HG03103 (cell line): ENCODE data around the gene PPIL4.
"Not testable (repeated sequence)": the region's sequence is repeated elsewhere in the genome, so short reads cannot be mapped to it uniquely, and the experiment has no call there.

Source experiments
- ATAC-seq: cut with Tn5 transposase; IDR thresholded peaks from one replicate; pipeline ENCODE4 v1.9.1; 2021; ENCODE audit warnings: low read depth; ENCODE audit not compliant: unreplicated experiment

PPIL4 gene

DNA sequence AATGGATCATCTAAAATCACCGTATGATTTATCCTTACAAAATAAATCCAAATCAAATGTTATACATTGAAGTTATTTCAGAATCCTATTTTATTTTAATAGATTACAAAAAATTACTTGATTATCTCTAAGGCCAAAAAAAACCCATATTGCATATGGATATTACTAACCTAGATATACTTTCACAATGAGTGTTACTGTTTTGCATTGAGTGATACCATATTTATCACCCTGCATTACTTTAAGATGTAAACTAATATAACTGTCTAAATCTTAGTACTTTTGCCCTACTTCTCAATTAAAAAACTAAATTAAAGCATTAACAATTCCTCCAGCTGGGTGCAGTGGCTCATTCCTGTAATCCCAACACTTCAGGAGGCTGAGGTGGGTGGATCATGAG, 11.1 kb downstream of the PPIL4 start:
- ATAC-seq: no peak

DNA sequence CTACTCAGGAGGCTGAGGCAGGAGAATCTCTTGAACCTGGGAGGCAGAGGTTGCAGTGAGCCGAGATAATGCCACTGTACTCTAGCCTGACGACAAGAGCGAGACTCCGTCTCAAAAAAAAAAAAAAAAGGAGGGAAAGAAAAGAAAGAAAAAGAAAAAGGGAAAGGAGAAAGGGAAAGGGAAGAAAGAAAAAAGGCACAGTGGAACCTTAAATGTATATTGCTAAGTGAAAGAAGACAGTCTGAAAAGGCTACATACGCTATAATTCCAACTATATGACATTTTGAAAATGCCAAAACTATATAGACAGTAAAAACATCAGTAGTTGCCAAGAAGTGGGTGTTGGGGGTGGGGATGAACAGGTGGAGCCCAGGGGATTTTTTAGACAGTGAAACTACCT, 16.2 kb downstream of the PPIL4 start:
- ATAC-seq: no peak

DNA sequence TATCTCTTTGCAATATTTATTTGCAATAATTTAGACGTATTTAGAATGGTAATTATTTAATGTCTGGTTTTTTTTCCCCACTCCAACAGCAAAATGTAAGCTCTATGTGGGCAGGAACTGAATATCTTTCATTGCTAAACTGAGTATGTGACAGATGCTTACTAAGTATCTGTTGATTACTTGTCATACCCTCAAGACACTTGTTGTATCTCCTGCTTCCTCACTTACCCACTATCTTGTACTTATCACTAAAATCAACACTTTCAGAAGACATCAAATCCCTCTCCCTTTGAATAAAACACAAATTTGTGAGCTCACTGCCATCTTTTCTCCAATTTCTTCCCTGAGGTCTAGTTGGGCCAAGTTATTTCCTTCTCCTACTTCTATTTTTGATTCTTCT, 30.3 kb downstream of the PPIL4 start:
- ATAC-seq: no peak

DNA sequence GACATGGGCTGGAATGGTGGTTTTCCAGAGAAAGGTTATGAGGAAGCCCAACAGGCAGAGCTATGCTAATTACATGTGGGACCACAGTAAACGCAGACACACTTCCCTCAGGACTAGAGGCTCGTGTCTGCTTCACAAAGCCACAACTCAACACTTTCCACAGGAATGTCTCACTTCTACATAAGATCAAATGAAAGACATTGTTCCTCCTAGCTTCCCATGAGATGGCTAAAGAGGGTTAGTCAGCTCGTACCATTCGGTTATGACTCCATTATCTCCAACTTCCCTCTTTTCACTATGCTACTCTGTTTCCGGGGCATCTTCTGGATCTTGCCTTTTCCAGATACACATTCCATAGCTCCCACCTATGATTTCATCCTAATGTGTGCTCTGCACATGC, 31.9 kb downstream of the PPIL4 start:
- no peak for ATAC-seq

DNA sequence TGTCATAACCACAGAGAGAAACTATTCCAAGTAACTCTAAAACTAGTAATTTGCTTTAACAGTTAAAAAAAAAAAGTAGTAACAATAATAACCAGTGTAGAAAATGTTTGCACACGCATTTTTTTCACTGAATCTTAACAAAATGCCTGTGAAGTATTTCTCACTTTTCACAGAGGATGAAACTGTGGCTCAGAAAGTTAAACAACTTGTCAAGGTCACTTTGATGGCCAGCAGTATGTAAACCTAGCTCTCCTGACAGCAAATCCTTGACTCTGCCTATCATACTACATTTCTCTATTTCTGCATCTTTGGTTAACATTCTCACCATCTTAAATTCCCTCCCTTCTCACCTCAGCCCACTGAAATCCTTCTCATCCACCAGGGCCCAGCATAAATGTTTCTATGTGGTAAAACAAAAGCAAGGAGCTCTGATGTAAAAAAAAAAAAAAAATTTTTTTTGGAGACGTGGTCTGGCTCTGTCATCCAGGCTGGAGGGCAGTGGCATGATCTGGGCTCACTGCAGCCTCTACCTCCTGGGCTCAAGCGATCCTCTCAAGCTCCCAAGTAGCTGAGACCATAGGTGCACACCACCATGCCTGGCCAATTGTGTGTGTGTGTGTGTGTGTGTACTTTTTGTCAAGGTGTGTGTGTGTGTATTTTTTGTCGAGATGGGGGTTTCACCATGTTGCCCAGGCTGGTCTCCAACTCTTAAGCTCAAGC, 34.9 kb downstream of the PPIL4 start:
- ATAC-seq: no peak

DNA sequence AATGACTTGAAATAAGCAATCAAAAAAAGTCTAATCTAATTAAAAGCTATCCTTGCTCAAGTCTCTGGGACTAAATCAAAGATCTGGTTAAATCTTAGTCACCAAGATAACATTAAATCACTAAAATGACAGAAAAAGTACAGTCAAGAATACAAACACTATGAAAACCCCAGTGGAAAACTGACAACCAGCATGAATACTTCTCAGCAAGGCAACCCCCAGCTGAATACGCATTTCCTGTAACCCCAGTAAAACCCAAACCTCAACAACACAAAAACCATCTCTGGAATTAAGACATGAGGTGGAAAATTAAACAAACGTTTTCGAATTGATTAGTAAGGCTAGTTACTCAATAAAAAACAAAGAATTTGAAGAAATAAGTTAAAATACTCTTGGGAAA, 37.4 kb downstream of the PPIL4 start:
- no peak for ATAC-seq

DNA sequence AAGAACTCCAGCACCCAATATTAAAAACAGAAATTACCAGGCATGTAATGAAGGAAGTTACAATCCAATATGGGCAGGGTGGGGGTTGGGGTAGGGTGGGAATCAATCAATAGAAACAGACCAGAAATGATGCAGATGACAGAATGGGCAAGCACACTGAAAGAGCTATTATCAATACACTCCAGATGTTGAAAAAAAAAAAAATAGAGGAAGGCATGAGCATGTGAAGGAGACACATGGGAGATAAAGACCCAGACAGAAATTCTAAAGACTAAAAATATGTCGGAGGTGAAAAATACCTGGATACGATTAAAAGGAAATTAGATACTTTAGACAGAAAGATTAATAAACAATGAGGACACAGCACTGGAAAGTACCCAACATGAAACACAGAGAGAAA, 42.0 kb downstream of the PPIL4 start:
- ATAC-seq: no peak

DNA sequence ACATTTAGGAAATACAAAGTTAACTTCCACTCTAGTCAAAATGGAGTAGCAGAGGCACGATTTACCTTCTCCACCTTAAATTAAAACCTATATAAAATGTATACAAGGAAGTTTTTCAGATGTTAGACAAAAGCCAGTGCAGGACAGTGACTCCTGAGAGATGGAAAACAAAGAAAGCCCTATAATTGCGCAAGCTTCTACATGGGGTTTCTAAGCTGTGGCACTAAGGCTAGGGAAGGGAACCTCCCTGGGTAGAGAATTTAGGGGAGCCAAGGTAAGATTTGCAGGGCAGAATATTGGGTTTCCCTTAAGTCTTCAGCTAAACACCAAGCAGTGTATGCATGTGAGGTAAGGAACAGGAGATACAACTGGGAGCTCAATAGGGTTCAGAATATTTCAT, 42.6 kb downstream of the PPIL4 start:
- no peak for ATAC-seq

DNA sequence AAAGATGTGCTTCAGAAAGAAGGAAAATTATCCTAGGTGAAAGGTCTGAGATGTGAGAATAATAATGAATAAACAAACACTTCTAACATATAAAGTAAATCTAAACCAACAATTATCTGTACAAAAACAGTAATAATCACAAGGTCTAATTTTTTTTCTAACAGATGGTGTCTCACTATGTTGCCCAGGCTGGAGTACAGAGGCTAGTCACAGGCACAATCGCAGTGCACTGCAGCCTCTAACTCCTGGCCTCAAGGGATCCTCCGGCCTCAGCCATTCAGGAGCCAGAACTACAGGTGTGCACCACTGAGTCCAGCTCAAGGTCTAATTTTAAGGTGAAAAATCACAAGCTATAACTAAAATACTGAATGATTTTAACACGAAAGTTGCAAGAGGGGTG, 44.1 kb downstream of the PPIL4 start:
- no peak for ATAC-seq

DNA sequence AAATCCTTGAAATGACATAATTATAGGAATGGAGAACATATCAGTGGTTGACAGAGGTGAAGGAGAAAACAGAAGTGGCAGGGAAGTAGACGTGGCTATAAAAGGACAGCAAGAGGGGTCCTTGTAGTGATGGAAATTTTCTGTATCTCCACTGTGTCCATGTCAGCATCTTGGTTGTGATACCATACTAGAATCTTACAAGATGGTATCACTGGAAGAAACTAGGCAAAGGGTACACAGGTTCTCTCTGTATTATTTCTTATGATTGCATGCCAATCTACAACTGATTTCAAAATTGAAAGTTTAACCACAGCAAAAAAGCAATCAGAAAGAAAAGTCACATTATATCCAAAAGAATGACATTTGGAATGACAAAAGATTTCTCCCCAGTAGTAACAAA, 44.6 kb downstream of the PPIL4 start:
- ATAC-seq: no peak

DNA sequence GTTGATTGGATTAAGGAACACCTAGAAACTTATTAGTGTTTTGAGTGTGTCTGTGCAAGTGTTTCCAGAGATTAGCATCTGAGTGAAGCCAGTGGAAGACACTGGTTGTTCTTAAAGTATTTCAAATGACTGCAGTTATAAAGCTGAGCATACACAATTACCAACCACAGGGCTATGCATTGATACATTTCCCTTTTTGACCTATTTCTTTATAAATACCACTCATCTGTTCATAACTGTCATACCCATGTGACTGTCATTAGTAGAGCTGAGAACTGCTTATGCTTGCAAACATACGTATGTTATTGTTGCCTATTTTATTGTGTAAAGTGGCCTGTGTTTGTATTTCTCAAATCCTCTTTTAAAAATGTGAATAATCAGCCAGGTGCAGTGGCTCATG, 45.7 kb downstream of the PPIL4 start:
- ATAC-seq: no peak

DNA sequence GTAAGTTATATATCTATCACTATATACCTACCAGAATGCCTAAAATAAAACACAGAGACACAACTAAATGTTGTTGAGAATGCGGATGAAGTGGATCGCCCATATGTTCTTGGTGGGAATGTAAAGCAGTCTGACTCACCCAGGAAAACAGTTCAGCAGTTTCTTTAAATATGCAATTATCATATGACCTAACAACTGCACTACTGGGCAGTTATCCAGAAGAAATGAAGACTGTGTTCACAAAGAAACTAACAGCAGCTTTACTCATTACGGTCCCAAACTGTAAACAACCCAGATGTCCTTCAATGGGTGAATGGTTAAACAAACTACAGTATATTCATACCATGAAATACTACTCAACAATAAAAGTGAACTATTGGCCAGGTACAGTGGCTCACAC, 46.8 kb downstream of the PPIL4 start:
- no peak for ATAC-seq

DNA sequence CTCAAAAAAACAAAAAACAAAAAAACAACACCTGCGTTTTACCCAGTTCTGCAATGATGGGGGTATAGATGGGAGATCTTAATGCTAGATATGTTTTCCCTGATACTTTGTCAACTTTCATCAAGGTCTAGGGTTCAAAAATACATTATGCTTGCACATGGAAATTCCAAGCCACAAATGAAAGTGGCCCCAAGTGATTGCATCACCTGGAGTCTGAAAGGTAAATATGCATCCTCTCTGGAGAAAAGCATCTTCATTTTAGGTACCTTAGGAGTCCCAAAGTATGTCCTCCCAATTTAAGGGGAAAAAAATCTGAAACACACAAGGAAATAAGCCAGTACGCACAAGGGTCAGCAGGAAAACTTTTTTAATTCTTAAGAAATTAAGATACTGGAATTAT, 48.5 kb downstream of the PPIL4 start:
- no peak for ATAC-seq

DNA sequence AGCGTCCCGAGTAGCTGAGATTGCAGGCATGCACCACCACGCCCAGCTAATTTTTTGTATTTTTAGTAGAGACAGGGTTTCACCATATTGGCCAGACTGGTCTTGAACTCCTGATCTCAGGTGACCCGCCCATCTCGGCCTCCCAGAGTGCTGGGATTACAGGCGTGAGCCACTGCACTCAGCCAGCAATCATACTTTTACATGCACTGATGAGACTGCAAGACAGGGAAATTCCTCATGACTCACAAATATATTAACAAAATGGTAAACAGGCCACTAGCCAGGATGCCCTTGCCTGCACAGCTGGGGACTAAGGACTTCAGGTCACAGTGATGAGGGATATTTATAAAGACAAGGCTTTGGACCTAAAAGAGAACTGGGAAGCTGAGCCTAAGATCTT, 49.2 kb downstream of the PPIL4 start:
- not testable (repeated sequence) for ATAC-seq

DNA sequence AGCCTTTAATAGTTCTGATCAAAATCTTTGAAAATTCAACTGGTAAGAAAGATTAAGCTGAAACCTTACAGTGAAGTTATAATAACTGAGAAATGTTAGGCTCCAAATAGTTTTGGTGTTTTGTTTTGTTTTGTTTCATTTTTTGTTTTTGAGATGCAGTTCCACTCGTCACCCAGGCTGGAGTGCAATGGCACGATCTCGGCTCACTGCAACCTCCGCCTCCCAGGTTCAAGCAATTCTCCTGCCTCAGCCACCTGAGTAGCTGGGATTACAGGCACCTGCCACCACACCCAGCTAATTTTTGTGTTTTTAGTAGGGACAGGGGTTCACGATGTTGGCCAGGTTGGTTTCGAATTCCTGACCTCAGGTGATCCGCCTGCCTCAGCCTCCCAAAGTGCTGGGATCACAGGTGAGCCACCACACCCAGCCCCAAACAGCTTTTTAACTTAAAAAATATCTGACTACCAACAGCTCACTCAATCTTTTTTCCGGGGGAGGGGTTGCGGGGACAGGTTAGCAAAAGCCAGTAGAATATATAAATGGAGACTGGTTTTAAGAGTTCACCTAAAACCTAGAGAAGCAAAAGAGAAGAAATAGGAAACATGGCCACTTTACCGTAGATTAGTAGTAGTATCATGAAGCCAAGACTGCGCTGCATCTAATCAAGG, 50.4 kb downstream of the PPIL4 start:
- not testable (repeated sequence) for ATAC-seq

DNA sequence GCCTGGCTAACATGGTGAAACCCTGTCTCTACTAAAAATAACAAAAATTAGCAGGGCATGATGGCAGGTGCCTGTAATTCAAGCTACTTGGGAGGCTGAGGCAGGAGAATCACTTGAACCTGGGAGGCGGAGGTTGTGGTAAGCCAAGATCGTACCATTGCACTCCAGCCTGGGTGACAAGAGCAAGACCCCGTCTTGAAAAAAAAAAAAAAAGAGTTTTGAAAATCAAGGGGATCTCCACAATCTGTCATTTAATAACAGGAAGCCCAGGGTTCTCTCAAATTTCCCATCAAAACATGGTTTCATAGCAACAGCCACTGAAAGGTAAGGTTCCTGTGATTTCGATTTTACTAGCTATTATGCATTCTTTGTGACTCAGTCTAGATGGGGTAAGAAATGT, 51.0 kb downstream of the PPIL4 start:
- ATAC-seq: not testable (repeated sequence)

DNA sequence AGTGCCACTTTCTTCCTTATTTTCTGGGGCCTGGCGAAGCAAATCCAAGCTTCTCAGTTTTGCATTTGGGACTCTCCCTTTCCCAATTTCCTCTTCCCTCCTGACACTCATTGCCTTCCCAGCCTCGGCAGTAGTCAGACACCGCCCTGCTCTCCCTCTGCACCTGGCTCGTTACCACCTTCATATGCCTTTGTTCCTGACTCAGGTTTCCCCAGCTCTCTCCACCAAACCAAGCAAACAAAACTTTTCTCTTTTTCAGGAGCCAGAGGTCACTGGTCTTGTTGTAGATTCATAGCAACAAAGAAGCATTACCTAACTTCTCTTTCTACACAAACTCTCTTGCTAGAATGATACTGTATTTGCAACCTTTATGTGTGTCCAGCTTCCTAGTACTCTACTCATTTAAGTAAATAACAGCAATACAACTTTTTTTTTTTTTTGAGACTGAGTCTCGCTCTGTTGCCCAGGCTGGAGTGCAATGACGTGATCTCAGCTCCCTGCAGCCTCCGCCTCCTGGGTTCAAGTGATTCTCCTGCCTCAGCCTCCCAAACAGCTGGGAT, 52.0 kb downstream of the PPIL4 start:
- no peak for ATAC-seq

DNA sequence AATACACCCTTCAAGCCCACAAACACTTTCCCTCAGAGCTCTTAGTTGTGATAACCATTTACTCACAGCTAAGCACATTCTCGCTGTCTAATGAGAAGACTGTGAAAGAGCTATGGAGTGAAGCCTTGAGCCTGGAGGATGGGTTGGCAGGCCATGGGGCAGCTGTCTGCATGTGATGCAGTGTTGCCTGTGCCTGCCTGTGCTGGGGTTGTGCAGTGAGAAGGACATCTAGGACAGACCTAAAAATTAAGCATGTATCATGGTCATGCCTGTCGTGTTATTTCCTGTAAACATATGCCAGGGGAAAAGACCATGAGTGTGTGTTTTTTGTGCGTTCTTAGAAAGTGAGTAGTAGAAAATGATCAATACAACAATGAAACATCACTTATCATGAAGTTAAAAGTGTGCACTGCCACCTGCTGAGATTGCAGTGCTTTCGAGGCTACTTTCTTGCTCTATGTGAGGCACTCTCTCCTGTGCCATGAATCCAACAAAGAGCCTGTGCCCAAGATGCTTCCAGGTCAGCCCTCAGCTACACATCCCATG, 53.0 kb downstream of the PPIL4 start:
- ATAC-seq: no peak

DNA sequence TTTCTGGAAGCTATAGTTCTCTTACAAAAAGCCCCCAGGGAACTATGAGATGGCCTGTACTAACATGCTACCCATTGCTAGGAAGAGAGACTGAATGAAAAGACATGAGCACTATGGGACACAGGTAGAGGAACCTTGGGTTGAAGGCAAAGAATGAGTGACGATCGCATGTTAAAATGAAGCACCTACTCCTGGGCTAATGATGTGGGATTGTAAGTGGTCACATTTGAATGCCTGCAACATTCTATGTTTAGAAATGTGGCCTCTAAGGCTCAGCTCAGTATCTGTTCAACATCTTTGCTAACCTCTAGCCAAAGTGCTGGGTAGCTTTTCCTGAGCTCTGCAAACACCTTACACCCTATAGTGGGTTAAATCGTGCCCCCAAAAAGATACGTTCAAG, 55.9 kb downstream of the PPIL4 start:
- no peak for ATAC-seq

DNA sequence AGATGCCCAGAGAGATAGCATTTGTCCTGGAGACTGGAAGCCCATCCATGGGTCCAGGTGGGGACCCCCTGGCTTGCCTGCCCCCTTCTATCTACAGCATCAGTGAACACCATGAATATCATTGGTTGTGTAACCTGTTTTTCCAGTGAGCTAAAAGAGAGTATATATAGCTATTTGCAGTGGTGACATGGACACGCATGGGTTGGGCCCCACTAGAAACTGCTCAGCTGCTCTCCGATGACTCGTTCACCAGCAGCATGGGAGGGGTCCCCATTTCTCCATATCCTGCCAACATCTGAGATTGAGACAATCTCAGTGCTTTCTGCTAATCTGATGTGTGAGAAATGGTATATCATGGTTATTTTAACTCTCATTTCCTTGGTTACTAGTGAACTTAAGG, 57.0 kb downstream of the PPIL4 start:
- ATAC-seq: no peak

DNA sequence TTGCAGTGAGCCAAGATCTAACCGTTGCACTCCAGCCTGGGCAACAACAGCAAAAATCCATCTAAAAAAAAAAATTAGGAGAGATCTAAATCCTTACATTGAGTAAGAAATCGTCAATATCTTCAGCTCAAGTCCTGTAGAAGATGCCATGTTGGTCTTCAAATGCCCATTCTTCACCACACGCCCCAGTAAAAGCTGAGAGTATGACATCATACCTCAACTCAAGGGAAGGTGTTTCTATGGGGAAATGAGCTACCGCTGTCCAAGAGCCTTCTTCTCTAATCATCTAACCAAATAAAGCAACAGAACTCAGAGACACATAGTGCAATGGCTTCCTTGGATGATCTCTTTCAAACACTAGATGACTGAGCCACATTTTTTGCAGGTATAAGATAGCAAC, 58.5 kb downstream of the PPIL4 start:
- no peak for ATAC-seq
